ENCODE results near the gene LRRC28. TPM values are rescaled to one million over a fixed set of nuclear protein-coding genes. Genes with fewer than 3 reads are reported as not detected.

LRRC28 gene
- total RNA-seq: 23.1 and 24.7 TPM in 2 replicates

DNA sequence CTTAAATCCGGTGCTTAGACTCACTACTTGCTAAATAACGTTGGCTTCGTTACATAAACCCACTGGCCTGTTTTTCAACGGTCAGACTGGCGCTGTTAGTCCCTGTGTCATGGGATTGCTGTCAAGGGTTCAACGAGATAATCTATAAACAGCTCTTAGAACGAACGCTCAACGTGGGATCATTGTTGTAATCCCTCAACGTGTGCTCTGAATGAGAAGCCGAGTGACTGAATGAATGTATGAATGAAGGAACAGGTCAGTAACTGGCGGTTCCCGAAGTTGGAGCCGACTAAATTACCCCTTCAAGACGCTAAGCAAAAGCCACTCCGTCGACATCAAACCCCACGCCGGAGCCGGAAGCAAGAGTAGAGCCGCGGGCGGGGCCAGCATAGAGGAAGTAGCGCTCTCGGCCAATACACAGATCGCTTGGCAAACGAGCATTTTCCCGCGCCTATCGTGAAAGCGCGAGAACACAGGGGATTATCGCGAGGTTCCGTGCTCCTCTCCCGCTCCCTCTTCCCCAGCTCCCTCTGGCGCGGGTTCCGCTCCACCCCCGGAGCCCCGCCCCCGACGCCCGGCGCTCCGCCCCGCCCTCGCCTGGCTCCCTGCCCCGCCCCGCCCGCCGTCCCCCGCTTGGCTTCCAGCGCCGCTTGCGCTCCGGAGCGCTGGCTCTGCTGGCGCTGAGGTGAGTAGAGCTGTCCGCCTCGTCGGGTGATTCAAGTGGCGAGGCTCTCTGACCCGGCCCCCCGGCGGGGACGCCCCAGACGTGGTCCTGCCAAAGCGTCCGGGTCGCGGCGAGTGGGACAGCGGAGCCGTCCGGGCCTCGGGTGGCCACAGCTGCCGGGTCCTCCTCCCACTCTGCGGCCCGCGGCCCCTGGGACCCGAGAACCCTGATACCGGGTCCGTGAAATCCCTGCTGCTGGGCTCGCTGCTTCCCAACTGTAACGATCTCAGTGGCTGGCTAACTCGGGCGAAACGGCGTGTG, at the start of gene LRRC28:
Gene LRRC28 (plus strand): TSS at position 625 of the 985 bp plus-strand sequence. CDS start 4,477 bp downstream, outside the sequence.

DNA sequence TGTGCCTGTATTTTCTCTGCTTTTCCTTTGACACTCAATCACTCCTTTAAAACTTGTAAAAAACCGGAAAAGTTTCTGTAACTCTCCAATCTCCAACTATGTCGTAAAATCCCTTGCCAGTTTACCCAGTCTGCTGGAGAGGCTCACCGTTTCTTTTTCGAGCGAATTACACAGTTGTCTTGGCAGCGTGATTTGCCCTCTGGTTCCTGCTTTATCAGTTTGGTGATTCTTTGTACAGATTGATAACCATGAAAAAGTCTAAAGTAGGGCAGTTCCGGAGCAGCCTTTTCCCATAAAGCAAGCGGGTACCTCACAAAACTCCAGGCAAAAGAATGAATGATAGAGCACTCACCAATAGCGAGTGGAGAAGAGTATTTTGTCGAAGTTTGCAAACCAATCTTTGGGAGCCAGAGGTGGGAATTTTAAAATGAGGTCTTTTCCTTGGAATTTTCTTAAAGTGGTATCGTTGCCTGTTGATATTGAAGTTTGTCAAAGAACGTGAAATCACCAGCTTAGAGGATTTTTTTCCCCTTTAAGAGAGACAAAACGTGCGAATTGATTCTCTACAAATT, 1.9 kb upstream of the LRRC28 start, which contains the start of gene TTC23:
Gene TTC23 (minus strand): TSS at position 312 of the 572 bp plus-strand sequence. CDS start 20,869 bp downstream, outside the sequence.

Other genes with a start within 250 kb of the LRRC28 start
- not detected in 2 replicates for gene PGPEP1L, start 243.7 kb upstream of the LRRC28 start, total RNA-seq
- gene SYNM, start 146.4 kb upstream of the LRRC28 start, total RNA-seq: 11.6 and 13.5 TPM in 2 replicates
- 12.0 and 13.2 TPM in 2 replicates for gene TTC23, start 1.9 kb upstream of the LRRC28 start, total RNA-seq

All from mammary microvascular endothelial cell (primary cell).